HepG2 (cell line): Measurements from ENCODE around the gene RSAD2. TPM values are rescaled to one million over a fixed set of nuclear protein-coding genes. Genes with fewer than 3 reads are reported as not detected.
A peak's percentile ranks its signal among the peaks of the same experiment; 100 is the strongest.

Experiments
- ATAC-seq: fragments of 200-7000 bp; cut with Tn5 transposase; 3 replicates; pipeline ENCODE4 v1.9.1; 2020; ENCODE audit warnings: mild to moderate bottlenecking, moderate library complexity
- BruUV-seq: library from RNA; stranded (reverse); fragments of 400-500 nt; replicated peaks from 2 replicates; lab custom pipeline; 2021; lab: Mats Ljungman, UMichigan
- CTCF ChIA-PET: fragments of 300-600 bp; formaldehyde crosslinking; extraction: SDS; loops from one replicate; lab custom pipeline; 2021; ENCODE audit warnings: low total read pairs, inconsistent platforms, low intra/inter-chr PET ratio; lab: Yijun Ruan, JAX
- POLR2A ChIA-PET: fragments of 350-600 bp; sonication (Branson Sonifier 250); formaldehyde crosslinking; loops from one replicate; lab custom pipeline; 2020; ENCODE audit warnings: antibody characterized with exemption, inconsistent platforms; lab: Yijun Ruan, JAX
- DNase-seq: peaks from one replicate; pipeline ENCODE4 v3.0.0-alpha.2; 2015; ENCODE audit warnings: low spot score
- FAIRE-seq: peaks from 3 replicates; lab custom pipeline; 2011; peaks lifted over from hg19 to GRCh38; lab: Jason Lieb, UNC
- H2AFZ ChIP-seq: one replicate; pipeline ENCODE4 v1.6.1; 2011; ENCODE audit warnings: low read length, inconsistent platforms
- H3K27ac ChIP-seq: fragments of 300-600 bp; 3 replicates; pipeline ENCODE4 v1.8.0; 2011; ENCODE audit warnings: mixed run types, mild to moderate bottlenecking, mixed read lengths, low read length, inconsistent platforms; ENCODE audit not compliant: insufficient read depth; ENCODE audit errors: extremely low read length
- H3K27me3 ChIP-seq, 2 experiments: fragments of 200-600 bp in 1 of 2; 2 replicates in 1 of 2; 3 replicates in 1 of 2; pipeline versions ENCODE4 v1.6.0 to v1.8.0; 2011; ENCODE audit warnings: low read length in 2 of 2, mild to moderate bottlenecking in 2 of 2, moderate library complexity in 2 of 2, inconsistent platforms in 1 of 2; ENCODE audit not compliant: insufficient read depth in 2 of 2, control insufficient read depth in 1 of 2
- H3K36me3 ChIP-seq, 2 experiments: fragments of 200-600 bp in 1 of 2; replicated peaks in 1 of 2; 2 replicates in 1 of 2; 3 replicates in 1 of 2; pipeline versions ENCODE4 v1.5.1 to v1.8.0; 2011; ENCODE audit warnings: low read length in 2 of 2, inconsistent platforms in 1 of 2; ENCODE audit not compliant: insufficient read depth in 2 of 2, control insufficient read depth in 1 of 2
- H3K4me1 ChIP-seq: 2 replicates; pipeline ENCODE4 v1.5.1; 2012; ENCODE audit warnings: low read length, inconsistent platforms; ENCODE audit not compliant: insufficient read depth
- H3K4me2 ChIP-seq: 2 replicates; pipeline ENCODE4 v1.6.0; 2011; ENCODE audit warnings: low read depth, low read length, inconsistent platforms
- H3K4me3 ChIP-seq, 3 experiments: fragments of 200-600 bp in 1 of 3; sonication (generic), shearing (Covaris generic) in 1 of 3; replicated peaks in 1 of 3; 2 replicates each; pipeline ENCODE4 v1.5.1; 2011 to 2016; ENCODE audit warnings: low read length in 3 of 3, inconsistent platforms in 2 of 3, low read depth in 2 of 3, mild to moderate bottlenecking in 2 of 3, control low read depth in 1 of 3, mixed read lengths in 1 of 3; ENCODE audit not compliant: insufficient read depth in 1 of 3
- H3K79me2 ChIP-seq: one replicate; pipeline ENCODE4 v1.6.1; 2011; ENCODE audit warnings: low read length, inconsistent platforms; ENCODE audit not compliant: insufficient read depth
- H3K9ac ChIP-seq: 2 replicates; pipeline ENCODE4 v1.6.0; 2011; ENCODE audit warnings: mild to moderate bottlenecking, low read depth, low read length, inconsistent platforms; ENCODE audit not compliant: insufficient read depth
- H3K9me3 ChIP-seq: 2 replicates; pipeline ENCODE4 v1.5.1; 2012; ENCODE audit warnings: mild to moderate bottlenecking, low read length
- H4K20me1 ChIP-seq: 2 replicates; pipeline ENCODE4 v1.6.0; 2011; ENCODE audit warnings: inconsistent platforms, mild to moderate bottlenecking, low read length, moderate library complexity; ENCODE audit not compliant: insufficient read depth
- AGO2 ChIP-seq: fragments of 200-400 bp; formaldehyde crosslinking; optimal IDR thresholded peaks from 2 replicates; pipeline ENCODE3; 2017; ENCODE audit warnings: mild to moderate bottlenecking, low read depth, low read length, moderate library complexity
- DNMT3B ChIP-seq: conservative IDR thresholded peaks from 2 replicates; pipeline ENCODE4 v1.6.1; 2016; ENCODE audit warnings: missing biosample characterization, control low read depth
- E2F2 ChIP-seq: sonication (generic); formaldehyde crosslinking; IDR thresholded peaks from 2 replicates; pipeline ENCODE4 v1.4.0; 2020; ENCODE audit warnings: missing genetic modification reagents, borderline replicate concordance
- FOXK1 ChIP-seq: sonication (generic); formaldehyde crosslinking; IDR thresholded peaks from 2 replicates; pipeline ENCODE4 v1.4.0; 2020; ENCODE audit warnings: low read depth, missing genetic modification reagents, borderline replicate concordance
- FOXO1 ChIP-seq: sonication (generic); formaldehyde crosslinking; IDR thresholded peaks from 2 replicates; pipeline ENCODE4 v1.4.0; 2020; ENCODE audit warnings: missing genetic modification reagents
- ISX ChIP-seq: sonication (generic); formaldehyde crosslinking; conservative IDR thresholded peaks from 2 replicates; pipeline ENCODE4 v1.5.0; 2020; ENCODE audit warnings: missing genetic modification reagents
- MED1 ChIP-seq: sonication (generic); formaldehyde crosslinking; IDR thresholded peaks from 2 replicates; pipeline ENCODE4 v1.4.0; 2020; ENCODE audit warnings: missing genetic modification reagents
- NCOA5 ChIP-seq: sonication (generic); formaldehyde crosslinking; IDR thresholded peaks from 2 replicates; pipeline ENCODE4 v1.4.0; 2020; ENCODE audit warnings: missing genetic modification reagents
- SATB2 ChIP-seq: sonication (generic); formaldehyde crosslinking; IDR thresholded peaks from 2 replicates; pipeline ENCODE4 v1.5.0; 2020; ENCODE audit warnings: missing genetic modification reagents
- U2AF1 ChIP-seq: fragments of 200-400 bp; formaldehyde crosslinking; optimal IDR thresholded peaks from 2 replicates; pipeline ENCODE3; 2017; ENCODE audit warnings: mild to moderate bottlenecking, low read depth, low read length
- ZFP36L1 ChIP-seq: sonication (generic); formaldehyde crosslinking; IDR thresholded peaks from 2 replicates; pipeline ENCODE4 v1.8.0; 2022; ENCODE audit warnings: mild to moderate bottlenecking, missing genetic modification reagents, moderate library complexity
- ZNF235 ChIP-seq: sonication (generic); formaldehyde crosslinking; IDR thresholded peaks from 2 replicates; pipeline ENCODE4 v1.8.1; 2023; ENCODE audit warnings: mild to moderate bottlenecking, missing genetic modification reagents, borderline replicate concordance
- ZNF577 ChIP-seq: sonication (generic); formaldehyde crosslinking; IDR thresholded peaks from 2 replicates; pipeline ENCODE4 v1.4.0; 2020; ENCODE audit warnings: mild to moderate bottlenecking, low read depth, missing genetic modification reagents, borderline replicate concordance
- WGBS: methylation state at CpG from one replicate; pipeline ENCODE4 v1.1.6; 2017; ENCODE audit warnings: low lambda C conversion rate; 5-methylcytosine and 5-hydroxymethylcytosine counted together
- in situ Hi-C: cut with HindIII; loops from 2 replicates; pipeline ENCODE4 v1.10.0; 2017; ENCODE audit warnings: low pct_unique_long_range_greater_than_20kb; ENCODE audit not compliant: extremely low pct_ligation_motif_present
- intact Hi-C: fragments of 100-400 bp; cut with micrococcal nuclease; formaldehyde crosslinking; loops from one replicate; pipeline ENCODE4 v1.10.0; 2022; ENCODE audit not compliant: unreplicated experiment
- polyA plus RNA-seq, 8 experiments: library from polyadenylated mRNA; depleted of rRNA in 3 of 8; stranded (reverse) in 7 of 8; unstranded in 1 of 8; fragments of >200 nt; fragmentation: Illumina TruSeq in 4 of 8; extraction: Trizol in 4 of 8; gene quantifications; 2 replicates each; pipeline versions ENCODE4 v1.2.1 to v1.2.3, GENCODE V29; 2011 to 2016; ENCODE audit warnings: low read depth in 4 of 8, missing spikeins in 1 of 8, mixed read lengths in 1 of 8; ENCODE audit not compliant: insufficient read depth in 1 of 8
- total RNA-seq, 5 experiments: library from RNA; depleted of rRNA; stranded (reverse); fragments of >200 nt; fragmentation: Illumina TruSeq; extraction: Trizol; gene quantifications; 2 replicates each; pipeline ENCODE4 v1.2.3, GENCODE V29; 2016; ENCODE audit warnings: low read depth in 1 of 5
- TF ChIP-seq, protein P1 (sequence below): sonication (generic); formaldehyde crosslinking; IDR thresholded peaks from 2 replicates; pipeline ENCODE4 v1.9.0; 2022; ENCODE audit warnings: missing genetic modification reagents, mild to moderate bottlenecking, borderline replicate concordance
- TF ChIP-seq, protein P2 (sequence below): sonication (generic); formaldehyde crosslinking; IDR thresholded peaks from 2 replicates; pipeline ENCODE4 v1.4.0; 2020; ENCODE audit warnings: missing genetic modification reagents

Gene RSAD2
- total and polyA plus RNA-seq, 2 of the 13 experiments (the other 11 are each of a cell fraction or from before 2014, with no cell fraction given): 0.11 TPM; not detected in 1

DNA sequence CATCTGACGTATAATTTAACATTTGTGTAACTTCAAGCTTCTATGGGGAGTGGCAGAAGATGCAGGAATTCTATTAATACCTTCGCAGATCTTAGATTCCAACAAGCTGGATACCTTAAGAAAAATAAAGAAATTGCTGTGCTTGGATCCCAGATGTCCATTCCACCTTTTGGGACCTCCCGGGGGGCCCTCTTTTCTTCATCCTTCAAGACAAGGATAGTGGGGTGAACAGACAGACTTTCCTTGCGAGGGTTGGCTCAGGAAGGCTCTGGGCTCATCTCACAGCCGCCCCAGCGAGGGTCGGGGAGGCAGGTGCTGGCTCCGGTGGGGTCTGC is 39.1 kb downstream of the RSAD2 start:
- Histone ChIP-seq H3K36me3 (no peaks in the 10 kb centered on the region), H3K79me2 (peaks cover 4% of the 10 kb centered on the region), H3K4me3 (peak overlapping the region; percentile 19 to 83 (median 22); a peak in 5 of 6 replicates), H2AFZ (peak overlapping the region; percentile 91), H3K27ac (no peak overlapping the region), H3K4me2 (peak overlapping the region; percentile 90), H3K9me3 (no peaks in the 10 kb centered on the region), H4K20me1 (peaks cover 11% of the 10 kb centered on the region; the same call in 1 of the 2 replicates), H3K4me1 (peaks cover 69% of the 10 kb centered on the region), H3K27me3 (peaks cover 1 to 12% of the 10 kb centered on the region in 2 experiments; a peak in 2 of 5 replicates), H3K9ac (peak overlapping the region; percentile 45; the same call in 1 of the 2 replicates)
- CTCF ChIA-PET: interaction anchor here (1.3 to 1.4 kb wide), 2 partner anchors 20 to 121 kb away, joined by 3 read pairs; no protein-coding TSS in a partner anchor
- intact Hi-C loops (no loop called here), in situ Hi-C loops (no loop called here)
- no peak for DNase-seq
- POLR2A ChIA-PET: interaction anchor here (1.6 kb wide), 1 partner anchor 41 kb away, joined by 4 read pairs; no protein-coding TSS in a partner anchor
- no TSS peak for BruUV-seq
- no peak for FAIRE-seq
- WGBS: 68% methylated on average over 4 of the region's 8 CpGs
- no peak for ATAC-seq
- TF ChIP-seq, protein P1, sequence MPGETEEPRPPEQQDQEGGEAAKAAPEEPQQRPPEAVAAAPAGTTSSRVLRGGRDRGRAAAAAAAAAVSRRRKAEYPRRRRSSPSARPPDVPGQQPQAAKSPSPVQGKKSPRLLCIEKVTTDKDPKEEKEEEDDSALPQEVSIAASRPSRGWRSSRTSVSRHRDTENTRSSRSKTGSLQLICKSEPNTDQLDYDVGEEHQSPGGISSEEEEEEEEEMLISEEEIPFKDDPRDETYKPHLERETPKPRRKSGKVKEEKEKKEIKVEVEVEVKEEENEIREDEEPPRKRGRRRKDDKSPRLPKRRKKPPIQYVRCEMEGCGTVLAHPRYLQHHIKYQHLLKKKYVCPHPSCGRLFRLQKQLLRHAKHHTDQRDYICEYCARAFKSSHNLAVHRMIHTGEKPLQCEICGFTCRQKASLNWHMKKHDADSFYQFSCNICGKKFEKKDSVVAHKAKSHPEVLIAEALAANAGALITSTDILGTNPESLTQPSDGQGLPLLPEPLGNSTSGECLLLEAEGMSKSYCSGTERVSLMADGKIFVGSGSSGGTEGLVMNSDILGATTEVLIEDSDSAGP (CRISPR knock-in tag): peak; percentile 30; the same call in 1 of the 2 replicates
- TF ChIP-seq AGO2: no peak
- TF ChIP-seq E2F2 (CRISPR knock-in tag): no peak
- no peak for TF ChIP-seq U2AF1
- TF ChIP-seq NCOA5 (CRISPR knock-in tag): no peak
- TF ChIP-seq ISX (CRISPR knock-in tag): 0 out of 2 replicates have a peak, but pooled peaks have one; percentile 15
- TF ChIP-seq, protein P2, sequence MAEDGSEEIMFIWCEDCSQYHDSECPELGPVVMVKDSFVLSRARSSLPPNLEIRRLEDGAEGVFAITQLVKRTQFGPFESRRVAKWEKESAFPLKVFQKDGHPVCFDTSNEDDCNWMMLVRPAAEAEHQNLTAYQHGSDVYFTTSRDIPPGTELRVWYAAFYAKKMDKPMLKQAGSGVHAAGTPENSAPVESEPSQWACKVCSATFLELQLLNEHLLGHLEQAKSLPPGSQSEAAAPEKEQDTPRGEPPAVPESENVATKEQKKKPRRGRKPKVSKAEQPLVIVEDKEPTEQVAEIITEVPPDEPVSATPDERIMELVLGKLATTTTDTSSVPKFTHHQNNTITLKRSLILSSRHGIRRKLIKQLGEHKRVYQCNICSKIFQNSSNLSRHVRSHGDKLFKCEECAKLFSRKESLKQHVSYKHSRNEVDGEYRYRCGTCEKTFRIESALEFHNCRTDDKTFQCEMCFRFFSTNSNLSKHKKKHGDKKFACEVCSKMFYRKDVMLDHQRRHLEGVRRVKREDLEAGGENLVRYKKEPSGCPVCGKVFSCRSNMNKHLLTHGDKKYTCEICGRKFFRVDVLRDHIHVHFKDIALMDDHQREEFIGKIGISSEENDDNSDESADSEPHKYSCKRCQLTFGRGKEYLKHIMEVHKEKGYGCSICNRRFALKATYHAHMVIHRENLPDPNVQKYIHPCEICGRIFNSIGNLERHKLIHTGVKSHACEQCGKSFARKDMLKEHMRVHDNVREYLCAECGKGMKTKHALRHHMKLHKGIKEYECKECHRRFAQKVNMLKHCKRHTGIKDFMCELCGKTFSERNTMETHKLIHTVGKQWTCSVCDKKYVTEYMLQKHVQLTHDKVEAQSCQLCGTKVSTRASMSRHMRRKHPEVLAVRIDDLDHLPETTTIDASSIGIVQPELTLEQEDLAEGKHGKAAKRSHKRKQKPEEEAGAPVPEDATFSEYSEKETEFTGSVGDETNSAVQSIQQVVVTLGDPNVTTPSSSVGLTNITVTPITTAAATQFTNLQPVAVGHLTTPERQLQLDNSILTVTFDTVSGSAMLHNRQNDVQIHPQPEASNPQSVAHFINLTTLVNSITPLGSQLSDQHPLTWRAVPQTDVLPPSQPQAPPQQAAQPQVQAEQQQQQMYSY (CRISPR knock-in tag): peak; percentile 70; the same call in 1 of the 2 replicates
- no peak for TF ChIP-seq ZNF577 (CRISPR knock-in tag)
- TF ChIP-seq DNMT3B (CRISPR knock-in tag): no peak
- no peak for TF ChIP-seq MED1 (CRISPR knock-in tag)
- no peak for TF ChIP-seq SATB2 (CRISPR knock-in tag)
- TF ChIP-seq ZNF235 (CRISPR knock-in tag): 0 out of 2 replicates have a peak, but pooled peaks have one; percentile 14
- TF ChIP-seq ZFP36L1 (CRISPR knock-in tag): no peak
- TF ChIP-seq FOXK1 (CRISPR knock-in tag): no peak
- no peak for TF ChIP-seq FOXO1 (CRISPR knock-in tag)
